ENCODE measurements around the gene ITGA3.

- TF ChIP-seq CTCF (IDR thresholded peaks at IDR 0.05; ENCODE audit: low read depth, low read length, missing input control) (no peak), MAX (IDR thresholded peaks at IDR 0.05) (no peak), SP1 (IDR thresholded peaks at IDR 0.05) (no peak), YY1 (IDR thresholded peaks at IDR 0.05) (no peak), REST (IDR thresholded peaks at IDR 0.05) (no peak), RAD21 (IDR thresholded peaks at IDR 0.05) (no peak), JUND (IDR thresholded peaks at IDR 0.05) (no peak), GABPA (IDR thresholded peaks at IDR 0.05 in 1 of 2, conservative IDR thresholded peaks at IDR 0.05 in 1 of 2) (no peak), EGR1 (IDR thresholded peaks at IDR 0.05; ENCODE audit: low read depth in 2 of 2) (no peak), TAF1 (conservative IDR thresholded peaks at IDR 0.05) (no peak), RXRA (IDR thresholded peaks at IDR 0.05) (no peak)
Measured at GRCh38 chr17:50120475-50121253, 64.8 kb downstream of the ITGA3 start.
